Measurements from ENCODE around the gene POC1A. TPM values are rescaled to one million over a fixed set of nuclear protein-coding genes. Genes with fewer than 3 reads are reported as not detected.
A peak's percentile ranks its signal among the peaks of the same experiment; 100 is the strongest.

POC1A gene
- total RNA-seq, 1 experiment from 2014 or later: 19.8 TPM

DNA sequence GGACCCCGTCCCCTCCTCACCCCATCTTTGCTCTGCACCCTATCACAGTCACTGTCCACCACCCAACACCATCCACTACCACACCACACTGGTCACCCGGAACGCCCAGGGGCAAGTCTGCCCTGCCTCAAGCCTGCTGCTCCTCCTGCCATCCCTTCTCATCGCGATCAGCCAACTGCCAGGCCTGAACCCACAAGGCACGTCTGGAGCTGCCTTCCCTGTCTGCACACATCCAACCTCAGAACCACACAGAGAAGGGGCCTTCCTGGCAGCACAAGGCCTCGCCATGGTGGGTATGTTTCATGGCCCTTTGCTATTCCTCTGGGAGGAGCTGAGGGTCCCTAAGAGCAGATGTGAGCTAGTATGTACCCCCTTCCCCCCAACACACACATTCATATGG is 94.4 kb downstream of the POC1A start:
- H3K27me3 ChIP-seq: no peaks in the 10 kb centered on the region
- DNase-seq: no peak

DNA sequence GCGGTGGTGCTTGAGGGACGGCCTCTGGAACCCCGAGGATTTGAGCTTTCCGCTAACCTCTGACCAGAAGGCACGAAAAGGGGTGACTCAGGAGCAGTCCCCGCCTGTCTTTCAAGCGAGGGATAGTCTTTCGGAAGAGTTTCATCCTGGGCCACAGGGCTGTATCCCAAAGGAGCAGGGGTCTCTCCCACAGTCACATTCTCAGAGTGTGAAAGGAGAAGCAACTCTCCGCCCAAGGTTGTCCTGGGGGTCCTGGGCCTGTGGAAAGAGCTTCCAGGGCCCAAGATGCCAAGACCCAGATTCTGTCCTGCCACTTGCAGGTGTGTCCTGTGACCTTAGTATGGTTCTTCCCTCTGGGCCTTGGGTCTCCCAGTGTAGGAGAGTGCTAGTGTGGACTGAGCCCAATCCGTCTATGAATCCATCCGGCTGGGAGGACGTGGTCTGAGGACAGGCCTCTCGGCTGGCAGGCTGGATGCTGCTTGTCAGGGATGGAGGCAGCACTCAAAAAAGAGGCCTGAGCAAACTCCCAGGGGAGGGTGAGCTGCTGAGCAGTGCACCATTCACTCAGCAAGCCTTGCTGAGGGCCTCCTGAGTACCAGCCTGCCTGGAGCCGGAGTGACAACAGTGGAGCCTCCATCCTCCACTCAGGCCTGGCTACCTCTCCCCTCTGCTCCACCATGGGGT is 96.3 kb downstream of the POC1A start:
- Histone ChIP-seq H3K9me3 (no peaks in the 10 kb centered on the region), H3K4me3 (no peak overlapping the region), H3K36me3 (peaks cover 16% of the 10 kb centered on the region), H3K27me3 (no peaks in the 10 kb centered on the region)
- no peak for DNase-seq

More for the DNA sequence above, 94.4 kb downstream of the POC1A start:
- H3K9me3 ChIP-seq: no peaks in the 10 kb centered on the region
- no peaks in the 10 kb centered on the region for H3K36me3 ChIP-seq
- H3K4me3 ChIP-seq: no peak overlapping the region

DNA sequence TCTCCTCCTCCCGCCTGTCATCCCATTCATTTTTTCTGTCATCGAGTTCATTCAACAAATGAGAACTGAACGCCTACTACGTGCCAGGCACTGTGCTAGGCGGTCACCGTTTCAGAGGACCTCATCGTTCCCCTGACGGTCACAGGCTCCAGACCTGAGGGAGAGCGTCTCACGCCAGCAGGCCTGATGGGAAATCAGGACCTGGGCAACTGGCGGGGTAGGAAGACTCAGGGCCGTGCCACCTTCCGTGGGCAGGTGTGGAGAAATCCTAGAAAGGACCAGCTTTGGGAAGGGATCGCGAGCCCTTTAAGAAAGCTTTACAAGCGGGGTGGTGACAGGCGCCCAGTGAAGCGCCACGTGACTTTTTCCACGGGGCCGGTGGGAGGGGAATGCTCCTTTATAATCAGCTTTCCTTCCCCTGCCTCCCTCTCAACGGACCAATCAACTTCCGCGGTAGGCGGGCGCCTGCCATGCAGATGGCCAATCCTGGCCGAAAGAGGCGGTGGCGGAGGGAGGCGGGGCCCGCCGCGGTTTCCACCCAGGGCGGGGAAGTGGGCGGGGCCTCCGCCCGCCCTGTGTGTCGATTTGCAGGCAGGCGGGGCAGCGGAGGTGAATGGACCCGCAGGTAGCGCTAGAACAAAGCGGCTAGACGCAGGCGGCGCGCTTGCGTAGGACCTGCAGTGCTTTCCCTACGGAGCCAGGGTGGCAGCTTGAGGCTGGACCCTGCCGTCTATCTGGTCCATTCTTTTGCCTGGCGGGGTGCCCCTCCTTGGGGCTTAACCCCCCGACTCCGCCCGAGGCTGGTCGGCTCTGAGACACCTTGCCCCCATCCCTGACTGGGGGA is 97.0 kb downstream of the POC1A start:
- H3K9me3 ChIP-seq: no peaks in the 10 kb centered on the region
- H3K36me3 ChIP-seq: peaks cover 17% of the 10 kb centered on the region
- DNase-seq: peak; percentile 96
- peak overlapping the region; percentile 57 for H3K4me3 ChIP-seq
- H3K27me3 ChIP-seq: no peaks in the 10 kb centered on the region

DNA sequence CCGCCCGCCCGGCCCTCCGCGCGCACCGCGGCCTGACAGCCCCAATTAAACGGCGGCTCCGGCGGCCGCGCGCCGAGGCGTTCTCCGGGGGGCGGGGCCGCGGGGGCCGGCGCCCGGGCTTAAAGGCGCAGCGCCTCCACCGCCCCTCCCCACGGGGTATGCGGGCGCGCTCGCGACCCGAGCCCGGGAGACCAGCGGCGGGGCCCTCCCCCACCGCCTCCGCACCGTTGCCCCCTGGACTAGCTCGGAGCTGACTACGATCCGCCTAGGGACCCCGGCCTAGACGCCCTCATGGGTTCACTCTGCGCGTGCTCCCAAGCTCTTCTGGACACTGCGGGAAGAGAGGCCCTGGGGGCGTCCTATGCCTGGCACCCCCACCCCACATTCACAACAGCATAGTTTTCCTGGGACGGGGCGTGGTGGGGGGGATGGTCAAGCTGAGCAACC is 97.7 kb downstream of the POC1A start, which contains the start of gene DUSP7:
DUSP7 (minus strand) TSS at position 51 of the 447 bp plus-strand sequence. CDS start 205 bp downstream, outside the sequence.
- H3K36me3 ChIP-seq: peaks cover 17% of the 10 kb centered on the region
- peak within 1 kb of the TSS; percentile 67 for H3K4me3 ChIP-seq
- H3K9me3 ChIP-seq: no peaks in the 10 kb centered on the region
- peak; percentile 61 for DNase-seq
- H3K27me3 ChIP-seq: no peaks in the 10 kb centered on the region

DNA sequence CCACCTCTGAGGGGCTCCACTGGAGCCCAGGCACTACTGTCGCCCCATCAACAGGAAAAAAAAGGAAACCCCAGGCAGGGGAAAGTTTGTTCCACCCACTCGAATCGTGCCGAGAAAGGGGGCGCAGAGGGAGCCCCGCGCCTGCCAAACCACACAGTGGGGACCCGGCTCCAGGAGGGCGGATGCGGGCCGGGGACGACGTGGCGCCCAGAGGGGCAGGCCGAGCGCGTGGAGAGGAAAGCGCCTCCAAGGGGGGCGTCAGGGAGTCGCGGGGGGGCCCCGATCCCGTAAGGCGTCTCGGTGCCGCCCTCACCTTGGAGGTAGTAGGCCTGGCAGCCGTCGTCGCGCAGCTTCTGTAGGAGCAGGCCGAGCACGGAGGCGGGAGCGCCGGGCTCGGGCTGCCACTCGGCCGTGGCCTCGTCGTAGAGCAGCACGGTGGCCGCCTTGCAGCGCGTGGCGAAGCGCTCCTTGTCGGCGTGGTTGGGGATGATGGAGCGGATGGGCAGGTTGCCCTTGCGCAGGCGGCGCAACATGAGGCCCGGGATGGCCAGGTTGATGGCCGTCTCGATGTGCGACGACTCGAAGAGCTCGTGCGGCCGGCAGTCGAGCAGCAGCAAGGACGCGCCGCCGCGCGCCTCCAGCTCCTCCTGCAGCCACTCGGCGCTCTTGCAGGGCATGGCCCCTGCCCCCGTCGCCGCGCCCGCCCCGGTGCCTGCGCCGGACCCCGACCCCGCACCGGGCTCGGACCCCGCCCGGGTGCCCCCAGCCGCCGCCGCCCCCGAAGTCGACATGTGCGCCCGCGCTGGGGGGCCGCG is 98.5 kb downstream of the POC1A start:
- Histone ChIP-seq H3K36me3 (peaks cover 22% of the 10 kb centered on the region), H3K9me3 (no peaks in the 10 kb centered on the region), H3K27me3 (no peaks in the 10 kb centered on the region), H3K4me3 (peak overlapping the region; percentile 67)
- peak; percentile 43 for DNase-seq

DNA sequence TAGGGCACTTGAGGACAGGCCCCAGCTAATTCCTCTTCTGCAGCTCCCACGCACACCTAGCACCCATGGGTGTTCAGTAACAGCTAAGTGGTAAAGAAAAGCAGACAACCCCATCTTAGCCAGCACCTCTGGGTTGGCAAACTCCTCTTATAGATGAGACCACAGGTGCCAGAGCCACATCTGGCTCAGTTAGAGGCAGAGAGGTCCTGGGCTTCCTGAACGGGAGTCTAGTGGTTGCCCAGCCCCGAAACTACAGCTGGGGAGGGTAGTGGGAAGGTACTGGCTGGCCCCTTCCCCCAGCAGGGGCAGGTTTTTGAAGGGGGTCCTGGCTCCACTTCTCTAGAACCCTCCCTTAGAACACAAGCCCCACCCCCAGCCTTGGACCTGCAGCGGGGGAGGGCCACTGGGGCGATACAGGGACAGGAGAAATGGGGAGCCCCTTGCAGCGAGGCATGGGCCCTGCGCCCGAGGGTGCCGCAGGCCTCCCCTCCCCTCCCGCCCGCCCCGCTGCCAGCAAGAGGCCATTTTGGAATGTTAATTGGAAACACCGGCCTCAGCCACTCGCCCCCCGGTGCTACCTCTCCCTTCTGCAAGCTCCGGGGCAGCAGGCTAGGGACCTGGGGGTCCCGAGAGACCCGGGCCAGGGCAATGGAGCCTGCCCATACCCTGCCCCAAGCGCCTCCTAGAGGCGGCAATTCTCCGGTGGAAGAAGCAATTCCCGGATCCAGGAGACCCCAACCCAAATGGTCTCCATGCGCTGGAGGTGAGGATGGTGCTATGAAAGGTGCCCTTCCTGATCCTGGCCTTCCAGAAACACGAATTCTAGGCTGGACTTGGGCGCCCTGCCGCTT is 99.3 kb downstream of the POC1A start:
- Histone ChIP-seq H3K9me3 (no peaks in the 10 kb centered on the region), H3K27me3 (no peaks in the 10 kb centered on the region), H3K36me3 (peaks cover 24% of the 10 kb centered on the region), H3K4me3 (peak overlapping the region; percentile 67)
- no peak for DNase-seq

GRCh38 chr3:52053307-52054304 is 100.6 kb downstream of the POC1A start:
- Histone ChIP-seq H3K36me3 (peaks cover 26% of the 10 kb centered on the region), H3K9me3 (no peaks in the 10 kb centered on the region), H3K27me3 (no peaks in the 10 kb centered on the region), H3K4me3 (no peak overlapping the region)
- DNase-seq: no peak

DNA sequence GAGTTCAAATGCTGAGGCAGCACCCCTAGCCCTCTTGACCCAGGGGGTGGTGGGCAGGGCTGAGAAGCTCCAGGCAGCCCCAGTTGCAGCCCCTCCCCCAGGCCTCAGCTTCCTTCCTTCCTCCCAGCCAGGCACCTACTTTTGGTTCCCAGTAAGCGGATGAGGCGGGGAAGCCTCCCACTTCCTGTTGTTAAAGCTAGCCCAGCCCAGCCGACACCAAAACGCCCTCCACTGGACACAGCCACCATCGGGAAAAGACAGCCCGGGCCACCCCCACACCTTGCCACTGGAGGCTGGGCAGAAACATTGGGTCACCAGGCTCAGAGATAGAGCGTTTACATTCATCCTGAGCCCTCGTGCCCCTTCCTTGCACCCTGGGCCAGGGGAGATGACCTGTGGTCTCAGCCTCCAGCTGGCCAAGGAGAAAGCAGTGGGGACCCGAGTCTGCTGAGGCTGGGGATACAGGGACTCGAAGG is 101.4 kb downstream of the POC1A start:
- no peaks in the 10 kb centered on the region for H3K27me3 ChIP-seq
- H3K4me3 ChIP-seq: no peak overlapping the region
- no peaks in the 10 kb centered on the region for H3K9me3 ChIP-seq
- peak; percentile 34 for DNase-seq
- peaks cover 26% of the 10 kb centered on the region for H3K36me3 ChIP-seq

GRCh38 chr3:52051444-52051843 is 102.8 kb downstream of the POC1A start:
- no peak overlapping the region for H3K4me3 ChIP-seq
- no peak for DNase-seq
- H3K9me3 ChIP-seq: no peaks in the 10 kb centered on the region
- peaks cover 26% of the 10 kb centered on the region for H3K36me3 ChIP-seq
- H3K27me3 ChIP-seq: no peaks in the 10 kb centered on the region

GRCh38 chr3:52050571-52050970 is 103.7 kb downstream of the POC1A start:
- Histone ChIP-seq H3K4me3 (no peak overlapping the region), H3K36me3 (peaks cover 26% of the 10 kb centered on the region)
- no peak for DNase-seq

DNA sequence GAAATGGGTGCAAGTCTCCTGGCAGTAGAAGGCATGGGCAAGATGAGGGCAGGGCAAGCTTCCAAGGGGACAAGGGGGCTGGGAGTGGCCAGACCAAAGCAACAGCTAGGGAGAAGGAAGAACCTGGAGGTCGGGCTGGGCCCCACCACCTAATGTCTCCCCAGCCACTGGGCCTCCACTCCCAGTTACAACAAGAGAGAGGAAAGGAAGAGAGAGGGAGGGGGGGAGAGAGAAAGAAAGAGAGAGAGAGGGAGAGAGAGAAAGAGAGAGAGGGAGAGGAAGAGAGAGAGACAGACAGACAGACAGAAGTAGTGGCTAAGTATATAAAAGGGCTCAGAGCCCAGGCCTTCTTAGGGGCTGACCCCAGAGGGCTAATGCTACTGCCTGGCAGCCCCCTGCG is 104.7 kb downstream of the POC1A start:
- H3K4me3 ChIP-seq: no peak overlapping the region
- H3K27me3 ChIP-seq: no peaks in the 10 kb centered on the region
- H3K9me3 ChIP-seq: no peaks in the 10 kb centered on the region
- no peak for DNase-seq
- H3K36me3 ChIP-seq: peaks cover 24% of the 10 kb centered on the region

More at GRCh38 chr3:52050571-52050970, 103.7 kb downstream of the POC1A start:
- no peaks in the 10 kb centered on the region for H3K9me3 ChIP-seq
- H3K27me3 ChIP-seq: no peaks in the 10 kb centered on the region

GRCh38 chr3:52047295-52047960 is 106.8 kb downstream of the POC1A start:
- Histone ChIP-seq H3K36me3 (peaks cover 10% of the 10 kb centered on the region), H3K27me3 (no peaks in the 10 kb centered on the region), H3K4me3 (0 out of 2 replicates have a peak overlapping the region, but pooled peaks have one; percentile 17), H3K9me3 (no peaks in the 10 kb centered on the region)
- peak; percentile 72 for DNase-seq

DNA sequence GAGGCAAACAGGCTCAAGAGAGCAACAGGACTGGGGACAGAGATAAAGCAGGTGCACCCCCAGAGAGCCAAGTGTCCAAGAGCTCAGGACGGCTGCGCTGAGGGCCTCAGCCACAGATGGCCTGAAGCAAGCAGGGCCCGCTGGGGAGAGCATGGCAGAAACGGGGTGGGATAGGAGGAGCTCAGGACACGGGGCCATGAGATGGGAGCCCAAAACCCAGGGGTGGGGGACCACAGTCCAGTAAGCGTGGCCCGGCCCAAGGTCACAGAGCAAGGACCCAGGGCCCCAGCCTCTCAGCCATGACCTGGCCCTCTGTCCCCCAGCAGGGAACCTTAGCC is 107.4 kb downstream of the POC1A start:
- peaks cover 10% of the 10 kb centered on the region for H3K36me3 ChIP-seq
- no peak for DNase-seq
- H3K4me3 ChIP-seq: 0 out of 2 replicates have a peak overlapping the region, but pooled peaks have one; percentile 17
- H3K9me3 ChIP-seq: no peaks in the 10 kb centered on the region
- H3K27me3 ChIP-seq: no peaks in the 10 kb centered on the region

DNA sequence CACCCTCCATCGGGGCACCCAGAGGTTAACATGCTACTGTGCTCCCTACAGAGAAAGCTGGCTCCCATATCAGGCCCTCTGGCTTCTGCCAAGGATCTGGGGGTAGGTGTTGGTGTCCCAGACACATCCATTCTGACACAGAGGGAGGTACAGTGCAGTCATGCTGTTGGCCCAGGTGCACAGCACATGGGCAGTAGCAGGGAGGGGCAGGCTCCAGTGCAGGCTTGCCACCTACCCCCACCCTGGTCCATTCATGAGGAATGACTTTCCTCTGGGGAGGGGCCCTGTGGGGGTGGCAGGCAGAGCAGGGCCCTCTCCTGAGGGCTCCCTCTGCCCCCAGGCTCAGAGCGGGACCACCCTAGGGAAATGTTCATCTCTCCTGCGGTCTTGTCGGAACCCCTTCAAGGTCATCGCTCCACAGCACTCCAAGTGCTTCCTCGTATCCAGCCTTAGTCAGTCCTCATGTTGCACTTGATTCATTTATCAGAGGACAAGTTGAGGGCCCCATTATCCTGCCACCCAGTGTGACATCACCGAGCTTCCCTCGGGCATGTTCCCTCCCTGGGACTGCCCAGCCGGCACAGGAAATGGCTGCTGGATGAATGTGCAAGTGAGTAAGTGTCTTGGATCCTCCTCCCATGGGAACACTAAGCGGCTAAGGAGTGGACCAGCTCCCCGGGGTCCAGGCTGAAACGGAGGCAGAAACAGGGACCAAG is 107.9 kb downstream of the POC1A start:
- Histone ChIP-seq H3K36me3 (peaks cover 9% of the 10 kb centered on the region), H3K27me3 (no peaks in the 10 kb centered on the region), H3K4me3 (0 out of 2 replicates have a peak overlapping the region, but pooled peaks have one; percentile 17), H3K9me3 (no peaks in the 10 kb centered on the region)
- DNase-seq: peak; percentile 95

Measured in MG63 (cell line).